Body of pancreas (tissue), 4 donors: ENCODE data around the gene GAB1.

Experiments
- POLR2A ChIP-seq, 3 donors: fragments of 450-650 bp; IDR thresholded peaks; one replicate each; pipeline ENCODE4 v1.6.1; 2016; ENCODE audit warnings: antibody characterized with exemption in 3 of 3, mild to moderate bottlenecking in 2 of 3
- TF ChIP-seq, protein P1 (sequence below), 7 experiments: fragments of 450-650 bp in 4 of 7; fragments of 200-600 bp in 3 of 7; sonication (generic) in 3 of 7; IDR thresholded peaks; one replicate each; pipeline ENCODE4 v1.5.1; 2016 to 2019; ENCODE audit warnings: antibody characterized with exemption in 7 of 7

DNA sequence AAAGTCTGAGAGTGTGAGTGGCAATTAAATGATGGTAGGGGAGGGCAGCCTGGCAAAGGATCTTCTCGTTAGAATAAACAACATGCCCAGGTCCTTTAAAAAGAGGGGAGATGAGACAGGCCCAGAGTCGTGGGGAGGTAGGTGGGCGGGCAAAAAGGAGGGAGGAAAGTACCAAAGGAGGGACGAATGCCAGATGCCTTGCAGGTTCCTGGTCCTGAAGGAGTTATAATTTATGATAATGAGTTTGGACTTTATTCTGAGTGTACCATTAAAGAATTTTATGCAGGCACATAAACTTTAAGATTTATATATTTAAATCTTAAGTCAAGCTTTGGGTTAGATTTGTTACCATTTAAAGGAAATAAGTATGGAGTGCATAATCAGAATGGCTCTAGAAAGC lies 114.5 kb downstream of the GAB1 start:
- TF ChIP-seq, protein P1, sequence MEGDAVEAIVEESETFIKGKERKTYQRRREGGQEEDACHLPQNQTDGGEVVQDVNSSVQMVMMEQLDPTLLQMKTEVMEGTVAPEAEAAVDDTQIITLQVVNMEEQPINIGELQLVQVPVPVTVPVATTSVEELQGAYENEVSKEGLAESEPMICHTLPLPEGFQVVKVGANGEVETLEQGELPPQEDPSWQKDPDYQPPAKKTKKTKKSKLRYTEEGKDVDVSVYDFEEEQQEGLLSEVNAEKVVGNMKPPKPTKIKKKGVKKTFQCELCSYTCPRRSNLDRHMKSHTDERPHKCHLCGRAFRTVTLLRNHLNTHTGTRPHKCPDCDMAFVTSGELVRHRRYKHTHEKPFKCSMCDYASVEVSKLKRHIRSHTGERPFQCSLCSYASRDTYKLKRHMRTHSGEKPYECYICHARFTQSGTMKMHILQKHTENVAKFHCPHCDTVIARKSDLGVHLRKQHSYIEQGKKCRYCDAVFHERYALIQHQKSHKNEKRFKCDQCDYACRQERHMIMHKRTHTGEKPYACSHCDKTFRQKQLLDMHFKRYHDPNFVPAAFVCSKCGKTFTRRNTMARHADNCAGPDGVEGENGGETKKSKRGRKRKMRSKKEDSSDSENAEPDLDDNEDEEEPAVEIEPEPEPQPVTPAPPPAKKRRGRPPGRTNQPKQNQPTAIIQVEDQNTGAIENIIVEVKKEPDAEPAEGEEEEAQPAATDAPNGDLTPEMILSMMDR (IDR thresholded peaks at IDR 0.05) = no peak
- TF ChIP-seq POLR2A (IDR thresholded peaks at IDR 0.05) = no peak
